IMR-90 (cell line): ENCODE measurements around the gene HEBP1. TPM values are rescaled to one million over a fixed set of nuclear protein-coding genes. Genes with fewer than 3 reads are reported as not detected.

ENCODE experiments used
- ATAC-seq: fragments of 200-7000 bp; cut with Tn5 transposase; 2 replicates; pipeline ENCODE4 v1.9.1; 2020; ENCODE audit warnings: low read depth, mild to moderate bottlenecking, moderate library complexity
- Bru-seq: library from RNA; stranded (reverse); fragments of 400-500 nt; gene quantifications from one replicate; lab custom pipeline; 2021; lab: Mats Ljungman, UMichigan
- BruChase-seq, 2 experiments: library from RNA; stranded (reverse); fragments of 400-500 nt; gene quantifications; one replicate each; lab custom pipeline; 2021; lab: Mats Ljungman, UMichigan
- BruUV-seq: library from RNA; stranded (reverse); fragments of 400-500 nt; replicated peaks from 2 replicates; lab custom pipeline; 2021; lab: Mats Ljungman, UMichigan
- CTCF ChIA-PET: fragments of 300-600 bp; formaldehyde crosslinking; extraction: SDS; loops from one replicate; lab custom pipeline; 2021; ENCODE audit warnings: antibody characterized with exemption; lab: Yijun Ruan, JAX
- POLR2A ChIA-PET: fragments of 300-600 bp; sonication (Branson Sonifier 250); formaldehyde crosslinking; loops from one replicate; lab custom pipeline; 2022; ENCODE audit warnings: antibody characterized with exemption; ENCODE audit not compliant: unreplicated experiment; lab: Charles Lee
- DNase-seq: peaks from one replicate; pipeline ENCODE4 v3.0.0; 2013
- H2AFZ ChIP-seq: replicated peaks from 2 replicates; pipeline ENCODE3; 2013; ENCODE audit warnings: low read length, mild to moderate bottlenecking; ENCODE audit not compliant: poor library complexity
- H2AK5ac ChIP-seq: 2 replicates; pipeline ENCODE4 v1.6.1; 2013; ENCODE audit warnings: low read depth, low read length, inconsistent platforms
- H2AK9ac ChIP-seq: replicated peaks from 2 replicates; pipeline ENCODE3; 2013; ENCODE audit warnings: mild to moderate bottlenecking, low read depth, low read length, moderate library complexity; ENCODE audit not compliant: poor library complexity
- H2BK120ac ChIP-seq: 2 replicates; pipeline ENCODE4 v1.6.1; 2013; ENCODE audit warnings: low read depth, low read length, inconsistent platforms
- H2BK15ac ChIP-seq: 3 replicates; pipeline ENCODE4 v1.6.1; 2013; ENCODE audit warnings: low read depth, low read length, inconsistent platforms
- H2BK20ac ChIP-seq: 2 replicates; pipeline ENCODE4 v1.6.1; 2013; ENCODE audit warnings: low read depth, mild to moderate bottlenecking, inconsistent platforms, low read length, moderate library complexity
- H2BK5ac ChIP-seq: 2 replicates; pipeline ENCODE4 v1.6.1; 2013; ENCODE audit warnings: mild to moderate bottlenecking, low read depth, low read length, inconsistent platforms; ENCODE audit not compliant: poor library complexity, severe bottlenecking
- H3K14ac ChIP-seq: replicated peaks from 2 replicates; pipeline ENCODE4 v1.6.1; 2013; ENCODE audit warnings: low read depth, low read length, inconsistent platforms
- H3K18ac ChIP-seq: 2 replicates; pipeline ENCODE4 v1.6.1; 2013; ENCODE audit warnings: low read depth, low read length, control low read depth
- H3K23ac ChIP-seq: 2 replicates; pipeline ENCODE4 v1.6.1; 2013; ENCODE audit warnings: low read depth, low read length, inconsistent platforms
- H3K27ac ChIP-seq: 2 replicates; pipeline ENCODE4 v1.5.1; 2013; ENCODE audit warnings: mild to moderate bottlenecking, control low read depth, low read length; ENCODE audit not compliant: insufficient read depth
- H3K27me3 ChIP-seq: 2 replicates; pipeline ENCODE4 v1.6.1; 2013; ENCODE audit warnings: low read length; ENCODE audit not compliant: control insufficient read depth, insufficient read depth
- H3K36me3 ChIP-seq: 2 replicates; pipeline ENCODE4 v1.6.1; 2013; ENCODE audit warnings: low read length, mixed read lengths; ENCODE audit not compliant: control insufficient read depth, insufficient read depth
- H3K4ac ChIP-seq: 2 replicates; pipeline ENCODE4 v1.6.1; 2013; ENCODE audit warnings: low read depth, low read length, inconsistent platforms
- H3K4me1 ChIP-seq: 2 replicates; pipeline ENCODE4 v1.6.1; 2013; ENCODE audit warnings: low read length, mixed read lengths; ENCODE audit not compliant: control insufficient read depth, insufficient read depth
- H3K4me2 ChIP-seq: 2 replicates; pipeline ENCODE4 v1.6.1; 2013; ENCODE audit warnings: low read depth, mild to moderate bottlenecking, control low read depth, low read length, moderate library complexity
- H3K4me3 ChIP-seq: 2 replicates; pipeline ENCODE4 v1.5.1; 2013; ENCODE audit warnings: low read depth, mild to moderate bottlenecking, control low read depth, low read length, moderate library complexity; ENCODE audit not compliant: insufficient read depth
- H3K56ac ChIP-seq: 2 replicates; pipeline ENCODE4 v1.6.1; 2013; ENCODE audit warnings: low read length, inconsistent platforms; ENCODE audit not compliant: insufficient read depth; ENCODE audit errors: extremely low read depth
- H3K79me1 ChIP-seq, 2 experiments: 2 replicates each; pipeline ENCODE4 v1.6.1; 2013; ENCODE audit warnings: low read length in 2 of 2, inconsistent platforms in 1 of 2, low read depth in 1 of 2
- H3K9ac ChIP-seq: 2 replicates; pipeline ENCODE4 v1.6.1; 2013; ENCODE audit warnings: low read depth, low read length, control low read depth
- H3K9me1 ChIP-seq: 2 replicates; pipeline ENCODE4 v1.6.1; 2013; ENCODE audit warnings: low read length, inconsistent platforms; ENCODE audit not compliant: insufficient read depth
- H3K9me3 ChIP-seq: 2 replicates; pipeline ENCODE4 v1.6.1; 2013; ENCODE audit warnings: low read length; ENCODE audit not compliant: control insufficient read depth, insufficient read depth
- H4K20me1 ChIP-seq: 2 replicates; pipeline ENCODE4 v1.6.1; 2013; ENCODE audit warnings: low read length, inconsistent platforms; ENCODE audit not compliant: insufficient read depth
- H4K5ac ChIP-seq: 2 replicates; pipeline ENCODE4 v1.6.1; 2013; ENCODE audit warnings: mild to moderate bottlenecking, low read depth, low read length, control low read depth
- H4K8ac ChIP-seq, 2 experiments: 2 replicates each; pipeline ENCODE4 v1.6.1; 2013; ENCODE audit warnings: low read depth in 2 of 2, low read length in 2 of 2, control low read depth in 1 of 2, inconsistent platforms in 1 of 2
- H4K91ac ChIP-seq: 2 replicates; pipeline ENCODE4 v1.6.1; 2013; ENCODE audit warnings: low read depth, low read length, inconsistent platforms; ENCODE audit not compliant: insufficient read depth
- CEBPB ChIP-seq: IDR thresholded peaks from 2 replicates; pipeline ENCODE4 v1.6.1; 2012; ENCODE audit warnings: low read depth, low read length, improper control_type of control experiment
- MAZ ChIP-seq: IDR thresholded peaks from 2 replicates; pipeline ENCODE4 v1.6.1; 2012; ENCODE audit warnings: low read depth, mild to moderate bottlenecking, low read length, improper control_type of control experiment, moderate library complexity, borderline replicate concordance
- MXI1 ChIP-seq: IDR thresholded peaks from 2 replicates; pipeline ENCODE4 v1.6.1; 2012; ENCODE audit warnings: low read depth, mild to moderate bottlenecking, low read length, moderate library complexity, borderline replicate concordance
- POLR2A ChIP-seq: IDR thresholded peaks from 2 replicates; pipeline ENCODE4 v1.6.1; 2012; ENCODE audit warnings: mild to moderate bottlenecking, low read depth, low read length
- WGBS, 2 experiments: methylation state at CpG; one replicate each; pipeline versions ENCODE4 v1.1.5 to v1.1.7; 2013; ENCODE audit warnings: missing lambda C conversion rate in 2 of 2; ENCODE audit not compliant: insufficient read length in 1 of 2; ENCODE audit errors: extremely low coverage in 2 of 2; 5-methylcytosine and 5-hydroxymethylcytosine counted together
- dilution Hi-C: fragments of 300-500 bp; cut with HindIII; formaldehyde crosslinking; loops from one replicate; pipeline ENCODE4 v1.14.3; 2018; ENCODE audit warnings: low sequenced_read_pairs; ENCODE audit not compliant: unreplicated experiment
- in situ Hi-C: fragments of 300-500 bp; cut with MboI; formaldehyde crosslinking; loops from 3 replicates; pipeline ENCODE4 v1.14.3; 2019; ENCODE audit warnings: low sequenced_read_pairs, inconsistent platforms, mixed read lengths
- intact Hi-C: fragments of 100-400 bp; cut with micrococcal nuclease; formaldehyde crosslinking; loops from 2 replicates; pipeline ENCODE4 v1.10.0; 2022
- long read RNA-seq: library from polyadenylated mRNA; unstranded; transcript quantifications from one replicate; pipeline ENCODE4 v2.0.0, GENCODE V29; 2021; ENCODE audit not compliant: unreplicated experiment
- polyA plus RNA-seq, 3 experiments: library from polyadenylated mRNA; depleted of rRNA; stranded (reverse); fragments of >200 nt; gene quantifications; 2 replicates each; pipeline ENCODE4 v1.2.3, GENCODE V29; 2012; ENCODE audit warnings: low replicate concordance in 1 of 3
- total RNA-seq: library from RNA; depleted of rRNA; stranded (reverse); fragments of >200 nt; gene quantifications from 2 replicates; pipeline ENCODE4 v1.2.3, GENCODE V29; 2012; rRNA removed

Gene HEBP1
- total RNA-seq (14.7 and 18.8 TPM in 2 replicates), polyA plus RNA-seq (2012; rRNA removed) (44.2 and 49.2 TPM in 2 replicates), Bru-seq, nascent RNA (percentile 88 among the genes with signal in this experiment), BruChase-seq, experiment 1, labeled RNA remaining after a 6-hour chase (percentile 78 among the genes with signal in this experiment), BruChase-seq, experiment 2, labeled RNA remaining after a 2-hour chase (percentile 66 among the genes with signal in this experiment)
- 51.3 and 60.0 TPM in 2 replicates for polyA plus RNA-seq (2012; cell fraction: cytosol; rRNA removed)
- polyA plus RNA-seq (2012; cell fraction: nucleus; rRNA removed; ENCODE audit: low replicate concordance): 16.0 and 25.4 TPM in 2 replicates
- long read RNA-seq, transcript HEBP1-201 (4 exons, 1,173 nt): major isoform, 86 of 96 reads
- long read RNA-seq, partial matches to known transcripts: 4 of 96 reads
- long read RNA-seq, other reads (novel, unspliced or antisense): 3 of 96 reads

GRCh38 chr12:12999959-13000615 is at the start of gene HEBP1:
Gene HEBP1, minus strand, starts transcription at chr12:13000265. Its CDS starts 151 bp downstream, at chr12:13000114.
- Histone ChIP-seq H3K23ac (peak within 1 kb of the TSS; percentile 93), H2AK9ac (peak within 1 kb of the TSS; percentile 95), H2BK120ac (peak within 1 kb of the TSS; percentile 87), H3K4me2 (peak within 1 kb of the TSS; percentile 94), H3K79me1 (peaks cover 37 to 68% of the 10 kb centered on the region in 2 experiments), H2BK20ac (no peak within 1 kb of the TSS; the same call in 1 of the 2 replicates), H2BK15ac (peak within 1 kb of the TSS; percentile 84; the same call in 2 of the 3 replicates), H3K4me3 (peak within 1 kb of the TSS; percentile 97), H3K9ac (peak within 1 kb of the TSS; percentile 92), H4K8ac (peak within 1 kb of the TSS; percentile 88 to 89), H4K91ac (peak within 1 kb of the TSS; percentile 96), H3K9me3 (no peaks in the 10 kb centered on the region), H2BK5ac (peak within 1 kb of the TSS; percentile 86), H3K27ac (peak within 1 kb of the TSS; percentile 87), H3K4me1 (peaks cover 20% of the 10 kb centered on the region), H2AFZ (peak within 1 kb of the TSS; percentile 96), H3K27me3 (no peaks in the 10 kb centered on the region), H3K4ac (peak within 1 kb of the TSS; percentile 98), H3K18ac (peak within 1 kb of the TSS; percentile 74), H4K20me1 (peaks cover 16% of the 10 kb centered on the region), H3K14ac (peak within 1 kb of the TSS; percentile 98), H3K36me3 (no peaks in the 10 kb centered on the region), H3K56ac (peak within 1 kb of the TSS; percentile 89), H4K5ac (peak within 1 kb of the TSS; percentile 43), H3K9me1 (peaks cover 19% of the 10 kb centered on the region), H2AK5ac (peak within 1 kb of the TSS; percentile 99)
- WGBS, 2 experiments: 0% methylated on average over 13 of the region's 69 CpGs; no CpG with 5 or more reads in 1 of the 2 experiments
- peak; percentile 84 for DNase-seq
- in situ Hi-C loops (loop anchor here (10.0 kb wide), 1 partner anchor 225 kb away; no protein-coding TSS in a partner anchor), intact Hi-C loops (loop anchor here (2.0 to 10.0 kb wide), 3 partner anchors 99 to 1165 kb away; no protein-coding TSS in a partner anchor), dilution Hi-C loops (no loop called here)
- TF ChIP-seq MXI1 (no peak; the same call in 1 of the 2 replicates), CEBPB (peak; percentile 58; the same call in 1 of the 2 replicates), POLR2A (peak; percentile 75), MAZ (peak; percentile 82; the same call in 1 of the 2 replicates)
- peak; percentile 90 for ATAC-seq
- no TSS peak for BruUV-seq
- ChIA-PET CTCF (no interaction called here), POLR2A (interaction anchor here (0.6 kb wide), 1 partner anchor 24 kb away, joined by 5 read pairs; no protein-coding TSS in a partner anchor)
